IMR-90 (cell line): ENCODE results near the gene FAF2. TPM values are rescaled to one million over a fixed set of nuclear protein-coding genes. Genes with fewer than 3 reads are reported as not detected.

Experiments
- ATAC-seq: fragments of 200-7000 bp; cut with Tn5 transposase; 2 replicates; pipeline ENCODE4 v1.9.1; 2020; ENCODE audit warnings: low read depth, mild to moderate bottlenecking, moderate library complexity
- BruUV-seq: library from RNA; stranded (reverse); fragments of 400-500 nt; replicated peaks from 2 replicates; lab custom pipeline; 2021; lab: Mats Ljungman, UMichigan
- CTCF ChIA-PET: fragments of 300-600 bp; formaldehyde crosslinking; extraction: SDS; loops from one replicate; lab custom pipeline; 2021; ENCODE audit warnings: antibody characterized with exemption; lab: Yijun Ruan, JAX
- POLR2A ChIA-PET: fragments of 300-600 bp; sonication (Branson Sonifier 250); formaldehyde crosslinking; loops from one replicate; lab custom pipeline; 2022; ENCODE audit warnings: antibody characterized with exemption; ENCODE audit not compliant: unreplicated experiment; lab: Charles Lee
- DNase-seq: peaks from one replicate; pipeline ENCODE4 v3.0.0; 2013
- H2AFZ ChIP-seq: replicated peaks from 2 replicates; pipeline ENCODE3; 2013; ENCODE audit warnings: low read length, mild to moderate bottlenecking; ENCODE audit not compliant: poor library complexity
- H2AK5ac ChIP-seq: 2 replicates; pipeline ENCODE4 v1.6.1; 2013; ENCODE audit warnings: low read depth, low read length, inconsistent platforms
- H2AK9ac ChIP-seq: replicated peaks from 2 replicates; pipeline ENCODE3; 2013; ENCODE audit warnings: mild to moderate bottlenecking, low read depth, low read length, moderate library complexity; ENCODE audit not compliant: poor library complexity
- H2BK120ac ChIP-seq: 2 replicates; pipeline ENCODE4 v1.6.1; 2013; ENCODE audit warnings: low read depth, low read length, inconsistent platforms
- H2BK15ac ChIP-seq: 3 replicates; pipeline ENCODE4 v1.6.1; 2013; ENCODE audit warnings: low read depth, low read length, inconsistent platforms
- H2BK20ac ChIP-seq: 2 replicates; pipeline ENCODE4 v1.6.1; 2013; ENCODE audit warnings: low read depth, mild to moderate bottlenecking, inconsistent platforms, low read length, moderate library complexity
- H2BK5ac ChIP-seq: 2 replicates; pipeline ENCODE4 v1.6.1; 2013; ENCODE audit warnings: mild to moderate bottlenecking, low read depth, low read length, inconsistent platforms; ENCODE audit not compliant: poor library complexity, severe bottlenecking
- H3K14ac ChIP-seq: replicated peaks from 2 replicates; pipeline ENCODE4 v1.6.1; 2013; ENCODE audit warnings: low read depth, low read length, inconsistent platforms
- H3K18ac ChIP-seq: 2 replicates; pipeline ENCODE4 v1.6.1; 2013; ENCODE audit warnings: low read depth, low read length, control low read depth
- H3K23ac ChIP-seq: 2 replicates; pipeline ENCODE4 v1.6.1; 2013; ENCODE audit warnings: low read depth, low read length, inconsistent platforms
- H3K27ac ChIP-seq: 2 replicates; pipeline ENCODE4 v1.5.1; 2013; ENCODE audit warnings: mild to moderate bottlenecking, control low read depth, low read length; ENCODE audit not compliant: insufficient read depth
- H3K27me3 ChIP-seq: 2 replicates; pipeline ENCODE4 v1.6.1; 2013; ENCODE audit warnings: low read length; ENCODE audit not compliant: control insufficient read depth, insufficient read depth
- H3K36me3 ChIP-seq: 2 replicates; pipeline ENCODE4 v1.6.1; 2013; ENCODE audit warnings: low read length, mixed read lengths; ENCODE audit not compliant: control insufficient read depth, insufficient read depth
- H3K4ac ChIP-seq: 2 replicates; pipeline ENCODE4 v1.6.1; 2013; ENCODE audit warnings: low read depth, low read length, inconsistent platforms
- H3K4me1 ChIP-seq: 2 replicates; pipeline ENCODE4 v1.6.1; 2013; ENCODE audit warnings: low read length, mixed read lengths; ENCODE audit not compliant: control insufficient read depth, insufficient read depth
- H3K4me2 ChIP-seq: 2 replicates; pipeline ENCODE4 v1.6.1; 2013; ENCODE audit warnings: low read depth, mild to moderate bottlenecking, control low read depth, low read length, moderate library complexity
- H3K4me3 ChIP-seq: 2 replicates; pipeline ENCODE4 v1.5.1; 2013; ENCODE audit warnings: low read depth, mild to moderate bottlenecking, control low read depth, low read length, moderate library complexity; ENCODE audit not compliant: insufficient read depth
- H3K56ac ChIP-seq: 2 replicates; pipeline ENCODE4 v1.6.1; 2013; ENCODE audit warnings: low read length, inconsistent platforms; ENCODE audit not compliant: insufficient read depth; ENCODE audit errors: extremely low read depth
- H3K79me1 ChIP-seq, 2 experiments: 2 replicates each; pipeline ENCODE4 v1.6.1; 2013; ENCODE audit warnings: low read length in 2 of 2, inconsistent platforms in 1 of 2, low read depth in 1 of 2
- H3K9ac ChIP-seq: 2 replicates; pipeline ENCODE4 v1.6.1; 2013; ENCODE audit warnings: low read depth, low read length, control low read depth
- H3K9me1 ChIP-seq: 2 replicates; pipeline ENCODE4 v1.6.1; 2013; ENCODE audit warnings: low read length, inconsistent platforms; ENCODE audit not compliant: insufficient read depth
- H3K9me3 ChIP-seq: 2 replicates; pipeline ENCODE4 v1.6.1; 2013; ENCODE audit warnings: low read length; ENCODE audit not compliant: control insufficient read depth, insufficient read depth
- H4K20me1 ChIP-seq: 2 replicates; pipeline ENCODE4 v1.6.1; 2013; ENCODE audit warnings: low read length, inconsistent platforms; ENCODE audit not compliant: insufficient read depth
- H4K5ac ChIP-seq: 2 replicates; pipeline ENCODE4 v1.6.1; 2013; ENCODE audit warnings: mild to moderate bottlenecking, low read depth, low read length, control low read depth
- H4K8ac ChIP-seq, 2 experiments: 2 replicates each; pipeline ENCODE4 v1.6.1; 2013; ENCODE audit warnings: low read depth in 2 of 2, low read length in 2 of 2, control low read depth in 1 of 2, inconsistent platforms in 1 of 2
- H4K91ac ChIP-seq: 2 replicates; pipeline ENCODE4 v1.6.1; 2013; ENCODE audit warnings: low read depth, low read length, inconsistent platforms; ENCODE audit not compliant: insufficient read depth
- BHLHE40 ChIP-seq: fragments of 150-350 bp; IDR thresholded peaks from 2 replicates; pipeline ENCODE4 v1.6.1; 2016; ENCODE audit warnings: mild to moderate bottlenecking, low read depth, low read length
- CEBPB ChIP-seq: IDR thresholded peaks from 2 replicates; pipeline ENCODE4 v1.6.1; 2012; ENCODE audit warnings: low read depth, low read length, improper control_type of control experiment
- CHD1 ChIP-seq: IDR thresholded peaks from 2 replicates; pipeline ENCODE4 v1.6.1; 2012; ENCODE audit warnings: low read depth, low read length, improper control_type of control experiment
- MAFK ChIP-seq: IDR thresholded peaks from 2 replicates; pipeline ENCODE4 v1.6.1; 2012; ENCODE audit warnings: low read depth, low read length, improper control_type of control experiment
- MAZ ChIP-seq: IDR thresholded peaks from 2 replicates; pipeline ENCODE4 v1.6.1; 2012; ENCODE audit warnings: low read depth, mild to moderate bottlenecking, low read length, improper control_type of control experiment, moderate library complexity, borderline replicate concordance
- RAD21 ChIP-seq: IDR thresholded peaks from 2 replicates; pipeline ENCODE4 v1.6.1; 2012; ENCODE audit warnings: low read length, improper control_type of control experiment
- RFX5 ChIP-seq: IDR thresholded peaks from 2 replicates; pipeline ENCODE4 v1.8.0; 2012; ENCODE audit warnings: low read depth, mild to moderate bottlenecking, low read length, moderate library complexity
- SMC3 ChIP-seq: fragments of 150-350 bp; IDR thresholded peaks from 2 replicates; pipeline ENCODE4 v1.6.1; 2016; ENCODE audit warnings: low read depth, mild to moderate bottlenecking, antibody characterized with exemption, low read length, moderate library complexity
- WGBS, 2 experiments: methylation state at CpG; one replicate each; pipeline versions ENCODE4 v1.1.5 to v1.1.7; 2013; ENCODE audit warnings: missing lambda C conversion rate in 2 of 2; ENCODE audit not compliant: insufficient read length in 1 of 2; ENCODE audit errors: extremely low coverage in 2 of 2; 5-methylcytosine and 5-hydroxymethylcytosine counted together
- dilution Hi-C: fragments of 300-500 bp; cut with HindIII; formaldehyde crosslinking; loops from one replicate; pipeline ENCODE4 v1.14.3; 2018; ENCODE audit warnings: low sequenced_read_pairs; ENCODE audit not compliant: unreplicated experiment
- in situ Hi-C: fragments of 300-500 bp; cut with MboI; formaldehyde crosslinking; loops from 3 replicates; pipeline ENCODE4 v1.14.3; 2019; ENCODE audit warnings: low sequenced_read_pairs, inconsistent platforms, mixed read lengths
- intact Hi-C: fragments of 100-400 bp; cut with micrococcal nuclease; formaldehyde crosslinking; loops from 2 replicates; pipeline ENCODE4 v1.10.0; 2022
- polyA plus RNA-seq, 3 experiments: library from polyadenylated mRNA; depleted of rRNA; stranded (reverse); fragments of >200 nt; gene quantifications; 2 replicates each; pipeline ENCODE4 v1.2.3, GENCODE V29; 2012; ENCODE audit warnings: low replicate concordance in 1 of 3
- total RNA-seq: library from RNA; depleted of rRNA; stranded (reverse); fragments of >200 nt; gene quantifications from 2 replicates; pipeline ENCODE4 v1.2.3, GENCODE V29; 2012
- TF ChIP-seq, protein P1 (sequence below): fragments of 150-350 bp; IDR thresholded peaks from 2 replicates; pipeline ENCODE4 v1.6.1; 2017; ENCODE audit warnings: mild to moderate bottlenecking, antibody characterized with exemption, low read length, low read depth
- TF ChIP-seq, protein P2 (sequence below): fragments of 150-350 bp; IDR thresholded peaks from 2 replicates; pipeline ENCODE4 v1.6.1; 2016; ENCODE audit warnings: low read depth, mild to moderate bottlenecking, low read length, moderate library complexity, borderline replicate concordance

The FAF2 gene
- total and polyA plus RNA-seq, 2 of the 4 experiments (the other 2 are of a cell fraction), result 32.9 to 47.0 TPM

DNA sequence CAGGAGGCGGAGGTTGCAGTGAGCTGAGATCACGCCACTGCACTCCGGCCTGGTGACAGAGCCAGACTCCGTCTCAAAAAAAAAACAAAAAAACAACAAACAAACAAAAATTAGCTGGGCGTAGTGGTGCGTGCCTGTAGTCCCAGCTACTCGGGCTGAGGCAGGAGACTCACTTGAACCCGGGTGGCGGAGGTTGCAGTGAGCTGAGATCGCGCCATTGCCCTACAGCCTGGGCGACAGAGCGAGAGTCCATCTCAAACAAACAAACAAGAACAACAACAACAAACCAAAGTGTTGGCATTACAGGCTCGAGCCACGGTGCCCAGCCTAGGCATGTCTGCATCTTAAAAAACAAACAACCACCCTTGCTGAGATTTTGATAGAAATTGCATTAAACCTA lies 76.8 kb downstream of the FAF2 start:
- no peak for ATAC-seq
- no peak overlapping the region for H2AK5ac ChIP-seq
- no peaks in the 10 kb centered on the region for H3K79me1 ChIP-seq
- H3K36me3 ChIP-seq, result peaks cover 30% of the 10 kb centered on the region
- no peaks in the 10 kb centered on the region for H3K4me1 ChIP-seq
- ChIA-PET POLR2A (no interaction called here), CTCF (no interaction called here)
- no peak overlapping the region for H3K27ac ChIP-seq
- no peak overlapping the region for H3K4me3 ChIP-seq
- in situ Hi-C loops, result no loop called here
- no peak overlapping the region for H2BK120ac ChIP-seq
- TF ChIP-seq, protein P1, sequence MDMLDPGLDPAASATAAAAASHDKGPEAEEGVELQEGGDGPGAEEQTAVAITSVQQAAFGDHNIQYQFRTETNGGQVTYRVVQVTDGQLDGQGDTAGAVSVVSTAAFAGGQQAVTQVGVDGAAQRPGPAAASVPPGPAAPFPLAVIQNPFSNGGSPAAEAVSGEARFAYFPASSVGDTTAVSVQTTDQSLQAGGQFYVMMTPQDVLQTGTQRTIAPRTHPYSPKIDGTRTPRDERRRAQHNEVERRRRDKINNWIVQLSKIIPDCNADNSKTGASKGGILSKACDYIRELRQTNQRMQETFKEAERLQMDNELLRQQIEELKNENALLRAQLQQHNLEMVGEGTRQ, result no peak
- TF ChIP-seq CEBPB (no peak), SMC3 (no peak), RAD21 (no peak), RFX5 (no peak), MAFK (no peak), CHD1 (no peak), MAZ (no peak), BHLHE40 (no peak)
- TF ChIP-seq, protein P2, sequence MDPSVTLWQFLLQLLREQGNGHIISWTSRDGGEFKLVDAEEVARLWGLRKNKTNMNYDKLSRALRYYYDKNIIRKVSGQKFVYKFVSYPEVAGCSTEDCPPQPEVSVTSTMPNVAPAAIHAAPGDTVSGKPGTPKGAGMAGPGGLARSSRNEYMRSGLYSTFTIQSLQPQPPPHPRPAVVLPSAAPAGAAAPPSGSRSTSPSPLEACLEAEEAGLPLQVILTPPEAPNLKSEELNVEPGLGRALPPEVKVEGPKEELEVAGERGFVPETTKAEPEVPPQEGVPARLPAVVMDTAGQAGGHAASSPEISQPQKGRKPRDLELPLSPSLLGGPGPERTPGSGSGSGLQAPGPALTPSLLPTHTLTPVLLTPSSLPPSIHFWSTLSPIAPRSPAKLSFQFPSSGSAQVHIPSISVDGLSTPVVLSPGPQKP, result no peak
- BruUV-seq, result no TSS peak
- WGBS, 2 experiments, result 87% methylated on average over 3 of the region's 15 CpGs; no CpG with 5 or more reads in 1 of the 2 experiments
- no peak overlapping the region for H3K4me2 ChIP-seq
- no peak overlapping the region for H3K14ac ChIP-seq
- H2BK5ac ChIP-seq, result no peak overlapping the region
- H4K5ac ChIP-seq, result no peak overlapping the region
- no peak overlapping the region for H3K9ac ChIP-seq
- no peak overlapping the region for H3K56ac ChIP-seq
- H2AFZ ChIP-seq, result no peak overlapping the region
- intact Hi-C loops, result no loop called here
- no peak overlapping the region for H3K18ac ChIP-seq
- dilution Hi-C loops, result no loop called here
- H2AK9ac ChIP-seq, result no peak overlapping the region
- no peaks in the 10 kb centered on the region for H3K27me3 ChIP-seq
- no peak overlapping the region for H4K8ac ChIP-seq
- no peak for DNase-seq
- H2BK20ac ChIP-seq, result no peak overlapping the region
- H3K9me1 ChIP-seq, result no peaks in the 10 kb centered on the region
- no peak overlapping the region for H3K4ac ChIP-seq
- no peaks in the 10 kb centered on the region for H4K20me1 ChIP-seq
- no peak overlapping the region for H4K91ac ChIP-seq
- H3K23ac ChIP-seq, result no peak overlapping the region
- H2BK15ac ChIP-seq, result no peak overlapping the region
- H3K9me3 ChIP-seq, result no peaks in the 10 kb centered on the region
